HG03108 (cell line): ENCODE results near the gene IMP3.

Experiments
- ATAC-seq: cut with Tn5 transposase; IDR thresholded peaks from one replicate; pipeline ENCODE4 v1.9.1; 2021; ENCODE audit warnings: moderate library complexity; ENCODE audit not compliant: unreplicated experiment

The IMP3 gene

DNA sequence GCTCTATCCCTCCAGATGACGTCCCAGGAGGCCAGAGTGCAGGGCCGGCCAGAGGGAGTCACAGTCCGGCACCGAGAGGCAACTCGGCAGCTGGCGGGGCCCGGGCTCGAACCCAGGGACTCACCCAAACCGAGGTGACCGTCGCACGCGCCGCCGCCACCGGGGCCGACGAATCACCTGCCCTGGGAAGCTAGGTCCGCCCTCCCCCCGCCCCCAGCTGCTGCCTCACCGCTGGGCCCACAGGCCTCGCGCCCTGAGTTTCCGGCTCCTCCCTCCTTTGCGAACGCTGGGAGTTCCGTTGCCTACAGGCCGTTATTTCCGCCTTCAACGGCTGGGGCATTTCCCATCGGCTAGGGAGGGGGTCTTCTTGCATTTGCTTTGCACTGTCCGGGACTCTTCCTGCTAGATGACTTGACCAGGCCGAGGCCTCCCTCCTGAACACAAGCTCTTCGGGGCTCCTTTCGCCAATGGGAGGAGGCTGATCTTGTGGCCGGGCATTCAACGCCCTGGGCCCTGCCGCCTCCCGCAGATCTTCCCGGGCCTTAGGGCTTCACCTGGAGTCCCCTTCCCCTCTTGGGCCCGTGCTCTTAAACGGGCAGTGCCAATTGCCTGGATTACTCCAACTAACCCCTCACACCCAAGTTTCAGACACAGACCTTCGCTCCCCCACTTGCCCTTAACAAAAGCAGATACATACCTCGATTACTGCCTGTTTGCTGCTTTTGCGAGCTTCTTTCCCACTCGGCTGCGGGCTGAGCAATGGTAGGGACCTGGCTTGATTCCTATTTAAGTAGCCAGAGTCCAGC, 14.3 kb downstream of the IMP3 start, which contains the start of gene SNUPN:
SNUPN (minus strand) TSS at position 184 of the 806 bp plus-strand sequence. CDS start 4,674 bp downstream, outside the sequence.
- ATAC-seq, result peak; percentile 76

DNA sequence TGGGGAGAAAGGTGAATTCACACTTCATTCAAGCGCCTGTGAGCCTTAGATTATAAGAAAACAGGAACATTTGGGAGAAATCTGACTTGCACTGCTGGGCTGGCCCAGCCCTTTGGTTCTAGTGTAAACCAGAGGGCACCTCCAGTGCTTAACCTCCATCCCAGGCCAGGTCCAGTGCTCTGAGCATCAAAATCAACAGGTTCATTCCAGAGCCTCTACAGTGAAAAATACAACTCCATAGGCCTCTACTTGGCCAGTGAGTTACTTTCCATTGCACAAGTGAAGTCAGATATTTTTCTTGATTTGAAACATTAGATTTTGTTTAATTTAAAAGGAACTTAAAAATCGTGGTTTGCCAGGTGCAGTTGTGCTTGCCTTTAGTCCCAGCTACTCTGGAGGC, 17.5 kb downstream of the IMP3 start:
- no peak for ATAC-seq

DNA sequence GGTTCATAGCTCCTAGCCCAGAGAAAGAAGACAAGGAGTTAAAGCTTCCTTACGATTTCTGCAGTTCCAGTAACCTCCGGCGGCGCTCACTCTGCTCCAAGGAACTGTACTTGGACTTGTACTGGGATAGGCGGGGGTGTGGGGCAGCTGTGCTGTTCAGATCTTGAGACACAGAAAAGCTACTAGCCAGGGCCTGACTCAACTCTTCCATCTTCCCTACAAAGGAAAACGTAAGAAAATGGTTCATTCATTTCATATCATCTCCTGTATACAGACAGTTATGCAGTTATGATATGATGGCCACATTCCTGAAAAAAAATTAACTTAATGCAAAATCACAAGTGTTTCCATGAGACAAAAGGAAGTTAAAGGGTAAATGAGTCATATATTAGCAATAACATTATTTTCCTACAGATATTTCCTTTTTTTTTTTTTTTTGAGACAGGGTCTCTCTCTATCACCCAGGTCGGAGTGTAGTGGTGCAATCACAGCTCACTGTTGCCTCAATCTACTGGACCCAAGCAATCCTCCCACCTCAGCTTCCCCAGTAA, 19.1 kb downstream of the IMP3 start:
- no peak for ATAC-seq

DNA sequence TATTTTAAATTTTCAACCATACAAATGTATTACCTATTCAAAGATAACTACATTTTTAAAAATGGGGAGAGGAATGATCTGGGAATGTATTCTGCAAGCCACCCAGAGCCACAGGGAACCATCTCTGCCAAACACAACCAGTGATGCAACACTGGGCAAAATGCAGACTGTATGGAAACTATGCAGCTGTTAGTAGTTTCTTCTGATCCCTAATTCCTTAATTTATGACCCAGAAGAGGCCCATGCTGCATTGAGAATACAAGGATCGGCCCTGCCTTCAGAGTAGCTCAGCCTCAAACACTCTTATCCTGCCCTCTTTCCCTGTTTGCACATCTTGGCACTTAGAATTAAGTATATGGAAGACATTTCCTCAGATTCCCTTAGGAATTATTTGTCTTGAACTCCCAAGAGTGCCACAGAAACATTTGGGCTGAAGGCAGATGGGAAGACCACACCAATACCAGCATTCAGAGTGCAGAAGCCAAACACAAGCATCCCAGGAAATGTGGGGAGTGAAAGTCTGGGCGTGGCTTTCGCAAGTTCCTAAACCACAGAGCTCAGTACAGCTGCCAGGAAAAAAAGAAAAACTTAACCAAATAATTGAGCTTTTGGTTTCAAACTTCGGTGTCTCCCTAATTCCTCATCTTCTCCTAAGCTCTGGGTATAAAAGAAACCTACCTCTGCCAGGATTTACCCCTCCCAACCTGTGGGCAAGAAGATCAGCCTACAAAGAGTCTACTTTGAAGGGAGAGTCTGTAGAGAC, 19.8 kb downstream of the IMP3 start:
- ATAC-seq, result no peak

DNA sequence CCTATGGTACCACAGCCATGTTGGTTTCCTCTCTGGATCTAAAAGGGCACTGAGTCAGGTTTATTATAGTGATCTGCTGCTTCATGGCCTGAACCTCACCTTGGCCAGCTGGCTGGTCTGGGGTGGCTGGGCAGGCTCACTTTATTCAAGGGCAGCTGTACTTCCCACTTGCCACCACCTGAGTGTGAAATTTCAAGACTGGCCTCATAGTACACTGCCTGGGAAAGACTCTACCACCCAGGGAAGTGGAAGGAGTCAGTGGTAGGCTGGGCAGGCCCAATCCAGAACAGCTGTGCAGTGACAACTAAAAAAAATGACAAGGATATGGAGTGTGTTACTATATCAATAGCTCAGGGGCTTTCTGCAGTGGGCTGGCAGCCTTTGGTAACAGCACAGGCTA, 23.3 kb downstream of the IMP3 start:
- no peak for ATAC-seq

DNA sequence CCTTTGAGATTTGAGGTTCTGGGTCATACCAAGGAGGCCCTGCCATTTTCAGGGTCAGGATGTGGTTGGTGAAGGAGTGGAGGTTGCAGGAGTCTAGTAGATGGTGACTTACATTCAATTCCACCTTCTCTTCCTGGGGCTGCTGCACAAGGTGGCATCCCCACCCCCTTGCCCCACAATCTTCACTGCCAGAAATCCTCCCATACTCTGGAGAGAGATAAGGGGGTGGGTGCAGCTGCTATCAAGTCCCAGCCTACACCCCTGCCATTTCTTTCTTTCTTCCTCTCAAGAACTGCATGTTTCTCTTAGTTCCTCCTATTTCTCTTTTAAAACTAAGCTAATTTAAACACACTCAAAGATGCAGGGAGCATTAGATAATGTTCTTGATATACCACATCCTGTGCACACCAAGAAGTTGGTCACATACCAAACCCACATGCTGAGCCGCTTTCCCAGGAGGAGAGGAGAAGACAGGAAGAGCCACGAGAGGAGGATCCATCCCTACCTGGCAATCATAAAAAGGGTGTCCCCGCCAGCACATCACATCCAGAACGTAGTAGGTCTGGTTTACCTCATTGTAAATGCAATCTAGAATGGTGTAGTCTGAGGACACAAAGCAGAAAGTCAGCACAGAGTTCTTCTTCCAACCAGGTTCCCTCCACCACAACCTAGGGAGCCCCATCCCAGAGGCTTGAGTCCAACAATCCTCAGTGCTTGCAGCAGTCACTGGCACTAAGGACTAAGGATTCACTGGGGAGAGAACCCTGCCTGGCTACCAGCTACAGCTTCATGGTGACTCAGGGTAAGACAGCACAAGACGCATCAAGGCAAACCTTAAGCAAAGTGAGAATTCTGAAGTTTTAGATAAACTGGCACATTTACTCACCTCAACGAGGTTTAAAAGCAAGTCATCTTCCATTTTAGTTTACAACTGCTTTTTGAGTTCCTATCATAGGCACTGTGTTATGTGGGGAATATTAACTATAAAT, 33.0 kb downstream of the IMP3 start:
- ATAC-seq, result no peak

DNA sequence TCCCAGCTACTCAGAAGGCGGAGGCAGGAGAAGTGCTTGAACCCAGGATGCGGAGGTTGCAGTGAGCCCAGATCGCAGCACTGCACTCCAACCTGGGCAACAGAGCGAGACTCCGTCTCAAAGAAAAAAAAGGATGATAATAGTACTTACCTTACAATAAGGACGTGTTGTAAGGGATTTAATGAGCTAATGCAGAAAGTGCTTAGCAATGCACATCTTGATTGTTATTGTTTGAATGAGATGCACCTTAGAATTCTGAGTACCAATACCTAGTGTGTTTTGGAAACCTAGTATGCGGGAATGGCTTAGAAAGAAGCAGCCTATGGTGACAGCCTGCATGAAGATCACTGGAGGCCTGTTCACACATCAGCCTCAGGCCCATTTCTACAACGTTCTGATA, 34.0 kb downstream of the IMP3 start:
- no peak for ATAC-seq

DNA sequence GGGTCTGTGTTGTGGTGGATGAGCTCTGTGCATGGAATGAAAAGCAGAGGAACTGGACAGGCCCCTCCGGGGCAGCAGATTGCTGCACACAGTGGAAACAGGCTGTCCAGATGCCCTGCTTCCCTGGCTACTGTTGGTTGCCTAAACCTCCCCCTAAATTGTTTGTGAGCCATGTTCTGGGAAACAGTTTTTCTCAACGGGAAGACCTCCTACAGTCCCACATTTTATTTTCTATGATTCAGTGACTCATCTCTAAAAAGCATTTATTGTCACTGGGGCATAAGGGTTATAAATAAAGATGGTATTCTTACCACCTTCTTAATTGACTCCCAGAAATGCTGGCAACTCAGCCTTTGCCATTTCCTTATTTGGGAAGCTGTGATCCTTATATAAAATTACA, 40.6 kb downstream of the IMP3 start:
- ATAC-seq, result no peak

DNA sequence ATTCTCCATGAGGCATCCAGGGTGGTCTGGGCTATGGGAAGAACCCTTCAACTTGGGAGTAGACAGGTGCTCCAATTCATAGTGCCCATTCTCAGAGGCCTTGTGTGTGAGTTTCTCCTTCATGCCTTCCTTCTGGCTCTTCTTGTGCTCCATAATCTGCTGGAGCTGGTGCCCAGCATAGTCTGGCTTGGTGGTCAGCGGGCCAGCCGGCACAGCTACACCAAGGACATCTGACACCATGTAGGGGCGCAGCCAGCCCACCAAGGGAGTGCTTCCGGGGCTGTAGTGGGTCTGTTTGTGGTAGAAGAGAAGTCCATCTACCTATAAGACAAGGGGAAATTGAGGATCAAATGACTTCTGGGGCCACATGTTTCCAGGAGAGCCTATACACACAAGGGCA, 41.7 kb downstream of the IMP3 start:
- ATAC-seq, result no peak

DNA sequence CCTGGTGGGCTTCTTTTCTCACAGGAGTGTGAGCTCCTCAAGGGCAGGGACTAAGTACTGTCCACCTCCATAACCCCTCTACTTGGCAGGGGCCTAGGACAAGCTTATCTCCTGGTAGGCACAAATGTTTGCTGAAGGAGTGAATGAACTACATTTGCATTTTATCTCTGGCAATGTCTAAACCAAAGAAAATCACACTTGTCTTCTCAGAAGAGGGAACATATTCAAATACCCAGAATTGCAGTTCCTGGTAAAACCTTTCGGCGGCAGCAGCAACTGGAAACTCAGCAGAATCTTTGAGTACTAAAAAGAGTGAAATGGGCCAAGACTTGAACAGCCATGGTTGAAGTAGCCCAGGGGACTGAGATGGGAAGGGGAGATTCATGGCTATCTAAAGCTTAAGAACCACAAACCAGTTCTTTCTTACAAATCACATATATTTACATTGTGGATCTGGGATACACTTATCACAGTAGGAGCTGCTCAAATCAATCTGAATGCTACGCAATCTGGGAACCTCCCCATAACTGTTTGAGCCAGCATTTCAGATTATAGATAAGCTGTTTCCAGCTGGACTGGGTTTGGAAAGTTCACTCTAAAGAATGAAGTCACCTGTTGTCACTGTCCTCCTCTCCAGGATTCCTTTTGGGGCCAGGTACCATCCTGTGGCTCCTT, 42.2 kb downstream of the IMP3 start:
- no peak for ATAC-seq

DNA sequence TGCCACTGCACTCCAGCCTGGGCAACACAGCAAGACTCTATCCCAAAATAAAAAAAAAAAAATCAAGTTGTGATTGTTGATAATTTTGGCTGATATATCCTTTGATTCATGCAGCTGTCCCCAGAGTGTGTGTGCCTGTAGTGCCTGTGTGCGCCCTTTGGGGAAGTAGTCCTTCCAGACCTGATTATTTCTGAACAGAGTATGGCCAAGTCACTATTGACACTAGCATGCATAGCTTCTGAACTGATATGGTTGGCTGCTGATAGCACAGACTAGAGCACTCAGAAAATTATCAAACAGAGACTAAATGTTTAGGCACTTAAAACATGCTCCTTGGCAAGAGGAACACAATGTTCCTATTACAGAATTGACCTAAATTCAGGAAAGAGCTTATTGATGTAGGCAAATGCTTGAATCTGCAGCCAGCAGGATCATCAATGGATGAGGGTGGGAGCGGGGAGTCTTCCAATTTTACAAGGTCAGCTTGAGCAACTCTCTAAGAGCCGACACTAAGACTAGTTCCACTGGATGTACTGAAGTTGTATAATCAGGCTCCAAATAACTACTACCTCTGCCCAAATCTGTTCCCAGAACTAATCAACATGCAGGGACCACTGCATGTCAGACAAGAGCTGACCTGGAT, 43.2 kb downstream of the IMP3 start:
- ATAC-seq, result no peak

DNA sequence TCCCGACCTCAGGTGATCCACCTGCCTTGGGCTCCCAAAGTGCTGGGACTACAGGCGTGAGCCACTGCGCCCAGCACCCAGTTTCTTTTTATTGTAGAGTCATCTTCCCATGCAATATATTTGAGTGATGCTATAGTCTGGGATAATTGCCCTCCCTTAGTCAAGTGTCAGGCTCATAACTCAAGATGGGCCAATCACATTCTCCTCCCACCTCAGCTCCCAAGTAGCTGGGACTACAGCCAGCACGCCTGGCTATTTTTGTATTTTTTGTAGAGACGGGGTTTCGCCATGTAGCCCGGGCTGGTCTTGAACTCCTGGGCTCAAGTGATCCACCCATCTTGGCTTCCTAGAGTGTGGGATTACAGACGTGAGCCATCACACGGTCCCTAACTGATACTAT, 45.7 kb downstream of the IMP3 start:
- no peak for ATAC-seq

DNA sequence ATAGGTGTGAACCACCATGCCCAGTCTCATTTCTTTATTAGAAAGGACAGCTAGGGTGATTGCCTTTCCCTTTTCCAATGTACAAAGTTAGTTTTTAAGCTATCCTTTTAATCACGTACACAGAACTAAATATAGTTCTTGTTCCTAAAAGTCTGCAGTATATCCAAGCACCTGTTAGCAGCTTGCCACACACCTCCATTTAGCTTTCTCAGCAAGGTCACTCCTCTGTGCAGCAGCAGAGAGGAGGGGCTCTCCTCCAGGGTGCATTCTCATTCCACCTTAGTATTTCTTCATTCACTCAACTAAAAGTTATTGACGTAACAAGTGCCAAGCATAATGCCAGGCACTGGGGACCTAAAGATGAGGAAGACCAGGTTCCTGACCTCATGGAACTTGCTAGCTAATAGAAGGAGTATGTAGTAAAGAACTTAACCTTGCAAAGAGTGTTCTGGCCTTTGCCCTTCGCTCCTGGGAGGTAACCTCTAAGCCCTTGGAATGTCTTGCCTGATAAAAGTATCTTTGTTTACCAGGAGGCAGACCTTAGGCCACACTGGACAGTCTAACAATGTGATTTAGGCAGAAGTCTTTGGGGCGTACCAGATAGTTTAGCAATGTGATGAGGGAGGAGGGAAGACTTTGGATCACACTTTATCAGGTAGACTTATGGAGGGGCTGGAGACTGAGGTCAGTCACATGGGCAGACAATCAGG, 48.2 kb downstream of the IMP3 start:
- ATAC-seq, result no peak

DNA sequence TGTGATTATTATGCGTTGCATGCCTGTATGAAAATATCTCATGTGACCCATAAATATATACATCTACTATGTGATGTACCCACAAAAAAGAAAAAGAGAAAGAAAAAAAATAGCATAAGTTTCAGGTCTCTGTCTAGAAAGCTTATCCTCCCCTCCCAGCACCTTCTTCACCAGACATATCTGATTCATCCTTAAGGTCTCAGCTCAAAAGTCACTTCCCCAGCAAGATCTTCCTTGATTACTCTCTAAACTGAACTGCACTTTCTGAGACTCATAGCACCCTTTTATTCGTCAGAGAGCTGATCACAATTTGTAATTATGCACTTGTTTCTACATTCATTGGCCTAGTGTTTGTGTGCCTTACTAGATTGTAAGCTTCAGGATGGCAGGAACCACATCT, 49.8 kb downstream of the IMP3 start:
- no peak for ATAC-seq
